HCT116 (cell line): ENCODE results near the gene CSTA. TPM values are rescaled to one million over a fixed set of nuclear protein-coding genes. Genes with fewer than 3 reads are reported as not detected.

Experiments used
- ATAC-seq: fragments of 200-7000 bp; cut with Tn5 transposase; 2 replicates; pipeline ENCODE4 v1.9.1; 2020; ENCODE audit warnings: mild to moderate bottlenecking, moderate library complexity
- BruUV-seq: library from RNA; stranded (reverse); fragments of 400-500 nt; replicated peaks from 2 replicates; lab custom pipeline; 2021; lab: Mats Ljungman, UMichigan
- CTCF ChIA-PET: fragments of 300-600 bp; sonication (Branson Sonifier 250); formaldehyde crosslinking; loops from one replicate; lab custom pipeline; 2021; ENCODE audit warnings: antibody characterized with exemption; lab: Charles Lee
- POLR2A ChIA-PET: fragments of 300-600, 350-600 bp; sonication (Branson Sonifier 250); formaldehyde crosslinking; loops from one replicate; lab custom pipeline; 2021; ENCODE audit warnings: antibody characterized with exemption; lab: Charles Lee
- RAD21 ChIA-PET, 2 experiments: fragments of 300-600 bp; sonication (Branson Sonifier 250); formaldehyde crosslinking; loops; one replicate each; lab custom pipeline; 2023; ENCODE audit warnings: low total read pairs in 2 of 2; ENCODE audit not compliant: uncharacterized antibody in 2 of 2, unreplicated experiment in 2 of 2, low non-redundant PET in 1 of 2; lab: Charles Lee
- DNase-seq: peaks from one replicate; pipeline ENCODE4 v3.0.0-alpha.2; 2010; ENCODE audit warnings: low read depth, low spot score
- H2AFZ ChIP-seq: fragments of 200-600 bp; shearing (Covaris generic), sonication (generic); 2 replicates; pipeline ENCODE4 v1.6.1; 2017; ENCODE audit warnings: low read depth, mixed run types, mixed read lengths, antibody characterized with exemption, low read length; ENCODE audit not compliant: poor library complexity, severe bottlenecking
- H3K27ac ChIP-seq: 2 replicates; pipeline ENCODE4 v1.5.1; 2012; ENCODE audit warnings: low read depth, low read length
- H3K27me3 ChIP-seq: fragments of 200-600 bp; sonication (generic); 2 replicates; pipeline ENCODE4 v1.6.1; 2016; ENCODE audit warnings: mixed run types, low read length, mixed read lengths; ENCODE audit not compliant: insufficient read depth
- H3K36me3 ChIP-seq, 2 experiments: fragments of 200-500 bp in 1 of 2; fragments of 200-600 bp in 1 of 2; sonication (Bioruptor generic) in 1 of 2; sonication (generic) in 1 of 2; 2 replicates each; pipeline versions ENCODE4 v1.5.1 to v1.6.1; 2014 to 2016; ENCODE audit warnings: low read length in 2 of 2, inconsistent platforms in 1 of 2, mixed read lengths in 1 of 2, mixed run types in 1 of 2; ENCODE audit not compliant: insufficient read depth in 2 of 2, control insufficient read depth in 1 of 2
- H3K4me1 ChIP-seq, 2 experiments: fragments of 200-600 bp in 1 of 2; sonication (generic) in 1 of 2; 2 replicates each; pipeline versions ENCODE4 v1.5.1 to v1.6.1; 2012 to 2017; ENCODE audit warnings: low read length in 2 of 2, inconsistent platforms in 1 of 2, mild to moderate bottlenecking in 1 of 2, mixed read lengths in 1 of 2, mixed run types in 1 of 2, moderate library complexity in 1 of 2; ENCODE audit not compliant: insufficient read depth in 2 of 2, control insufficient read depth in 1 of 2
- H3K4me2 ChIP-seq: fragments of 200-600 bp; sonication (generic); 2 replicates; pipeline ENCODE4 v1.6.1; 2017; ENCODE audit warnings: mixed run types, low read length, mixed read lengths
- H3K4me3 ChIP-seq, 2 experiments: fragments of 200-600 bp in 1 of 2; sonication (generic) in 1 of 2; replicated peaks in 1 of 2; 2 replicates each; pipeline ENCODE4 v1.5.1; 2011 to 2016; ENCODE audit warnings: low read length in 2 of 2, control low read depth in 1 of 2, low read depth in 1 of 2, mild to moderate bottlenecking in 1 of 2, mixed read lengths in 1 of 2, mixed run types in 1 of 2
- H3K79me2 ChIP-seq: fragments of 200-600 bp; sonication (generic); 2 replicates; pipeline ENCODE4 v1.6.1; 2017; ENCODE audit warnings: mild to moderate bottlenecking, mixed run types, low read length, moderate library complexity, mixed read lengths; ENCODE audit not compliant: insufficient read depth
- H3K9ac ChIP-seq: fragments of 200-600 bp; sonication (generic); 2 replicates; pipeline ENCODE4 v1.6.1; 2016; ENCODE audit warnings: low read length, mixed read lengths
- H3K9me2 ChIP-seq: fragments of 200-600 bp; sonication (generic), shearing (Covaris generic); 2 replicates; pipeline ENCODE4 v1.6.1; 2017; ENCODE audit warnings: mixed run types, mild to moderate bottlenecking, moderate library complexity; ENCODE audit not compliant: insufficient read depth
- H3K9me3 ChIP-seq, 2 experiments: fragments of 200-500 bp in 1 of 2; fragments of 200-600 bp in 1 of 2; sonication (Bioruptor generic) in 1 of 2; sonication (generic) in 1 of 2; 2 replicates each; pipeline ENCODE4 v1.6.1; 2014 to 2017; ENCODE audit warnings: low read length in 2 of 2, mixed read lengths in 2 of 2, inconsistent platforms in 1 of 2, low read depth in 1 of 2, mild to moderate bottlenecking in 1 of 2, mixed run types in 1 of 2, moderate library complexity in 1 of 2; ENCODE audit not compliant: control insufficient read depth in 1 of 2, insufficient read depth in 1 of 2
- H4K20me1 ChIP-seq: fragments of 200-600 bp; sonication (generic), shearing (Covaris generic); 2 replicates; pipeline ENCODE4 v1.6.1; 2017; ENCODE audit warnings: mixed run types, mild to moderate bottlenecking, moderate library complexity; ENCODE audit not compliant: insufficient read depth
- EGR1 ChIP-seq: IDR thresholded peaks from 2 replicates; pipeline ENCODE4 v1.6.1; 2012; ENCODE audit warnings: low read depth
- EZH2phosphoT487 ChIP-seq: fragments of 200-600 bp; IDR thresholded peaks from 2 replicates; pipeline ENCODE4 v1.6.1; 2018; ENCODE audit warnings: antibody characterized with exemption, borderline replicate concordance
- FOSL1 ChIP-seq: IDR thresholded peaks from 2 replicates; pipeline ENCODE4 v1.6.1; 2012; ENCODE audit warnings: low read depth
- JUND ChIP-seq: IDR thresholded peaks from 2 replicates; pipeline ENCODE4 v1.6.1; 2012
- POLR2A ChIP-seq: IDR thresholded peaks from 2 replicates; pipeline ENCODE4 v1.7.0; 2011; ENCODE audit warnings: borderline replicate concordance; ENCODE audit not compliant: insufficient read depth, insufficient read length; ENCODE audit errors: extremely low read depth
- SIN3A ChIP-seq: IDR thresholded peaks from 2 replicates; pipeline ENCODE4 v1.6.1; 2012; ENCODE audit warnings: low read depth
- SP1 ChIP-seq: IDR thresholded peaks from 2 replicates; pipeline ENCODE4 v1.6.1; 2012; ENCODE audit warnings: low read depth
- ZFX ChIP-seq: fragments of 450-650 bp; IDR thresholded peaks from 2 replicates; pipeline ENCODE4 v1.6.1; 2017
- ZNF274 ChIP-seq: fragments of 200-500 bp; sonication (Bioruptor generic); IDR thresholded peaks from 2 replicates; pipeline ENCODE4 v1.6.1; 2014; ENCODE audit warnings: mild to moderate bottlenecking, low read depth, low read length, inconsistent platforms
- intact Hi-C: fragments of 100-400 bp; cut with micrococcal nuclease; formaldehyde crosslinking; loops from 2 replicates; pipeline ENCODE4 v1.10.0; 2022
- total RNA-seq: library from RNA; stranded (reverse); gene quantifications from one replicate; pipeline ENCODE4 v1.2.1, GENCODE V29; 2021; ENCODE audit not compliant: unreplicated experiment
- TF ChIP-seq, protein P1 (sequence below): IDR thresholded peaks from 2 replicates; pipeline ENCODE4 v1.6.1; 2012; ENCODE audit warnings: low read depth
- TF ChIP-seq, protein P2 (sequence below): IDR thresholded peaks from 2 replicates; pipeline ENCODE4 v1.6.1; 2011; ENCODE audit warnings: mild to moderate bottlenecking, low read length, moderate library complexity; ENCODE audit not compliant: insufficient replicate concordance; ENCODE audit errors: extremely low read depth

The CSTA gene
- total RNA-seq, 1 experiment from 2014 or later = 11.0 TPM

DNA sequence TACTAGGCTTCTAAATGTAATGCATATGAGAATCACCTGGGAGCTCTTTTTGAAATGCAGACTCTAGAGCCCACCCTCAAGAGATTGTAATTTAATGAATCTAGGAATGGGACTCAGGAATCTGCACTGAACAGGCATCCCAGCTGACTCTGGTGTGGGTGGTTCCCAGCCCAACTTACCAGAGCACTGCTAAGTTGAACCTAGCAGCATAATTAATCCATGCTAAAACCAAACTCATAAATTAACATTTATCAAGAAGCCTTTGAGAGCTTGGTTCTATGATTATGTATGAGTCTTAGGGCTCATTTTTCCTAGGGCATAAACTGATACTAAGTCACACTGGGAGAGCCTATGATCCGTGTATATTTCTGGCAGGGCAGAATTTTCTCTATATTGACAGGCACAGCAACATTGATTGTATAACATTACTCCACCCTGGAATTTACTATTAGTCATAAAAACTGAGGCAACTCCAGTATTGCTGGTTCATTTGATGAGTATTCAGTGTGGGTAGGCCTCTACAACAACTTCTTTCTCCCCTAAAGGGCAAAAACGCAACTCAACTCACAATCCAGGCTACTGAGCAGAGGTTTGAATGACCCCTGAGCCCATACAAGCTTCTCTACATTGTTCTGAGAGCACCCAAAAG is 10.7 kb upstream of the CSTA start:
- DNase-seq (no peak), ATAC-seq (no peak)
- ChIA-PET CTCF (no interaction called here), RAD21 (no interaction called here), POLR2A (no interaction called here)
- no peak overlapping the region for H3K4me2 ChIP-seq
- H3K4me3 ChIP-seq = no peak overlapping the region
- H3K79me2 ChIP-seq = no peaks in the 10 kb centered on the region
- H3K9me3 ChIP-seq = no peaks in the 10 kb centered on the region
- H3K36me3 ChIP-seq = no peaks in the 10 kb centered on the region
- no peaks in the 10 kb centered on the region for H3K4me1 ChIP-seq
- H3K27ac ChIP-seq = no peak overlapping the region
- no TSS peak for BruUV-seq
- no peaks in the 10 kb centered on the region for H3K9me2 ChIP-seq
- intact Hi-C loops = no loop called here
- H2AFZ ChIP-seq = no peak overlapping the region
- H3K9ac ChIP-seq = no peak overlapping the region
- TF ChIP-seq, protein P1, sequence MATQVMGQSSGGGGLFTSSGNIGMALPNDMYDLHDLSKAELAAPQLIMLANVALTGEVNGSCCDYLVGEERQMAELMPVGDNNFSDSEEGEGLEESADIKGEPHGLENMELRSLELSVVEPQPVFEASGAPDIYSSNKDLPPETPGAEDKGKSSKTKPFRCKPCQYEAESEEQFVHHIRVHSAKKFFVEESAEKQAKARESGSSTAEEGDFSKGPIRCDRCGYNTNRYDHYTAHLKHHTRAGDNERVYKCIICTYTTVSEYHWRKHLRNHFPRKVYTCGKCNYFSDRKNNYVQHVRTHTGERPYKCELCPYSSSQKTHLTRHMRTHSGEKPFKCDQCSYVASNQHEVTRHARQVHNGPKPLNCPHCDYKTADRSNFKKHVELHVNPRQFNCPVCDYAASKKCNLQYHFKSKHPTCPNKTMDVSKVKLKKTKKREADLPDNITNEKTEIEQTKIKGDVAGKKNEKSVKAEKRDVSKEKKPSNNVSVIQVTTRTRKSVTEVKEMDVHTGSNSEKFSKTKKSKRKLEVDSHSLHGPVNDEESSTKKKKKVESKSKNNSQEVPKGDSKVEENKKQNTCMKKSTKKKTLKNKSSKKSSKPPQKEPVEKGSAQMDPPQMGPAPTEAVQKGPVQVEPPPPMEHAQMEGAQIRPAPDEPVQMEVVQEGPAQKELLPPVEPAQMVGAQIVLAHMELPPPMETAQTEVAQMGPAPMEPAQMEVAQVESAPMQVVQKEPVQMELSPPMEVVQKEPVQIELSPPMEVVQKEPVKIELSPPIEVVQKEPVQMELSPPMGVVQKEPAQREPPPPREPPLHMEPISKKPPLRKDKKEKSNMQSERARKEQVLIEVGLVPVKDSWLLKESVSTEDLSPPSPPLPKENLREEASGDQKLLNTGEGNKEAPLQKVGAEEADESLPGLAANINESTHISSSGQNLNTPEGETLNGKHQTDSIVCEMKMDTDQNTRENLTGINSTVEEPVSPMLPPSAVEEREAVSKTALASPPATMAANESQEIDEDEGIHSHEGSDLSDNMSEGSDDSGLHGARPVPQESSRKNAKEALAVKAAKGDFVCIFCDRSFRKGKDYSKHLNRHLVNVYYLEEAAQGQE = no peak
- TF ChIP-seq EGR1 = no peak
- TF ChIP-seq, protein P2, sequence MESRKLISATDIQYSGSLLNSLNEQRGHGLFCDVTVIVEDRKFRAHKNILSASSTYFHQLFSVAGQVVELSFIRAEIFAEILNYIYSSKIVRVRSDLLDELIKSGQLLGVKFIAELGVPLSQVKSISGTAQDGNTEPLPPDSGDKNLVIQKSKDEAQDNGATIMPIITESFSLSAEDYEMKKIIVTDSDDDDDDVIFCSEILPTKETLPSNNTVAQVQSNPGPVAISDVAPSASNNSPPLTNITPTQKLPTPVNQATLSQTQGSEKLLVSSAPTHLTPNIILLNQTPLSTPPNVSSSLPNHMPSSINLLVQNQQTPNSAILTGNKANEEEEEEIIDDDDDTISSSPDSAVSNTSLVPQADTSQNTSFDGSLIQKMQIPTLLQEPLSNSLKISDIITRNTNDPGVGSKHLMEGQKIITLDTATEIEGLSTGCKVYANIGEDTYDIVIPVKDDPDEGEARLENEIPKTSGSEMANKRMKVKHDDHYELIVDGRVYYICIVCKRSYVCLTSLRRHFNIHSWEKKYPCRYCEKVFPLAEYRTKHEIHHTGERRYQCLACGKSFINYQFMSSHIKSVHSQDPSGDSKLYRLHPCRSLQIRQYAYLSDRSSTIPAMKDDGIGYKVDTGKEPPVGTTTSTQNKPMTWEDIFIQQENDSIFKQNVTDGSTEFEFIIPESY = no peak
- no peak for TF ChIP-seq ZFX
- TF ChIP-seq SP1 = no peak
- no peak for TF ChIP-seq ZNF274
- no peak for TF ChIP-seq POLR2A
- no peak for TF ChIP-seq SIN3A
- no peak for TF ChIP-seq EZH2phosphoT487
- no peak for TF ChIP-seq JUND
- TF ChIP-seq FOSL1 = no peak
- no peaks in the 10 kb centered on the region for H4K20me1 ChIP-seq
- no peaks in the 10 kb centered on the region for H3K27me3 ChIP-seq
